HG02973 (cell line): Measurements from ENCODE around the gene DCAF12.
"Not testable (repeated sequence)": the region's sequence is repeated elsewhere in the genome, so short reads cannot be mapped to it uniquely, and the experiment has no call there.

Experiments used
- ATAC-seq: cut with Tn5 transposase; IDR thresholded peaks from one replicate; pipeline ENCODE4 v1.9.1; 2021; ENCODE audit warnings: moderate library complexity; ENCODE audit not compliant: unreplicated experiment

Gene DCAF12

DNA sequence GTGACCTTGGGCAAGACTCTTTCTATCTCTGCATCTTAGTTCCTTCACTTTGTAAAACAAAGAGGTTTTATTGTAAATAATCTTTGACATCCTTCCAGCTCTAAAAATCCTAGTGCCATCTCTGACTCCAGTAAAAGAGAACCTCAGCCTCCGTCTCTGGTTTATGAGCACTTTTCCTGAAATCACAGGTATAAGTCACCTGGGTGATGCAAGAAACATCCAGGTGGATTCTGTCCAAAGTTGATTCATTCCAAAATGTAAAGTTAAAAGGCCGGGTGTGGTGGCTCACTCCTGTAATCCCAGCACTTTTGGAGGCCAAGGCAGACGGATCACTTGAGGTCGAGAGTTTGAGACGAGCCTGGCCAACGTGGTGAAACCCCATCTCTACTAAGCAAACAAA lies 56.7 kb downstream of the DCAF12 start:
- no peak for ATAC-seq

DNA sequence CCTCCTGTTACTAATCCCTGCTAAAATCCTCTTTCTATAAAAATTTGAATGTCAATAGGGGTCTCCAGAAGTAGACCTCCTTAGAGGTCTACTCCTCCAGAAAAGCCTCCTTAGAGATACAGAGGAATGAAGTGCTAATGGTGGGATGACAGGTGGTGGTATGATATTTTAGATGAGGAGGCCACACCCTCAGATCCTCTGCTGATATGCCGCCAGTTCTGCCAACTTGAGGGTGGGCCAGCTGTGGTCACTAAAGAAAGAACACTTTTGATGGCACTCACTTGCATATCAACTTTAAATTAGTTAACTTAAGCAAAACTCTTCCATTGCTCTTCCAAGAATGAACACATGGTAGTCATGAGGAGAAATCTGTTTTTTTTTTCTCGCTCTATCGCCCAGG lies 61.0 kb downstream of the DCAF12 start:
- ATAC-seq = no peak

DNA sequence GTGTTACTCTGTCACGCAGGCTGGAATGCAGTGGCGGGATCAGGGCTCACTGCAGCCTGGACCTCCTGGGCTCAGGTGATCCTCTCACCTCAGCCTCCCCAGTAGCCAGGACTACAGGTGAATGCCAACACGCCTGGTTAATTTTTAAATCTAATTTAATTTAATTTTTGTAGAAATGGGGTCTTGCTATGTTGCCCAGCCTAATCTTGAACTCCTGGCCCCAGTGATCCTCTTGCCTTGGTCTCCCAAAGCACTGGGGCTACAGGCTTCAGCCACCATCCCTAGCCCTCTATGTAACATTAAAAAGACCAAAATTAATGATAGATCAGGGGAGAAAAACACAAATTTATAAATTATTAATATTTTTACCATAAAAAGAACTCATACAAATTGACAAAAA lies 66.5 kb downstream of the DCAF12 start:
- no peak for ATAC-seq

DNA sequence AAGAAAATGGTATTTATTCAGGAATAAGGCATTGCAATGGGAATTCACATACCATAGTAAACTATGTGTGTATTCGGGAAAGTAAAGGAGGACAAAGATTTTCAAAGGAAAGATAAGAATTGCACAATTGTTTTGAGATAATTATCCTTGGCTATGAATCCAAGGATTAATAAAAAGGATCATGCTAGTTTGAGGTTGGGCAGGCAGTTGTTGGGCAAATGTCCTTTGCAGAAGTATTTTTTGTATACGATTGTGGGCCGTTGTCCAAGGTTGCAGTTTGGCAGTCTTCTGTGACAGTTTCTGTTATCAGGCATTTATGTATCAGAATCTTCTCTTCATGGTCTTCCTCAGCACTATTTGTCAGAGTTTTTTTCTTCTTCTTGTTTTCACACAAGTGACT lies 67.2 kb downstream of the DCAF12 start:
- no peak for ATAC-seq

DNA sequence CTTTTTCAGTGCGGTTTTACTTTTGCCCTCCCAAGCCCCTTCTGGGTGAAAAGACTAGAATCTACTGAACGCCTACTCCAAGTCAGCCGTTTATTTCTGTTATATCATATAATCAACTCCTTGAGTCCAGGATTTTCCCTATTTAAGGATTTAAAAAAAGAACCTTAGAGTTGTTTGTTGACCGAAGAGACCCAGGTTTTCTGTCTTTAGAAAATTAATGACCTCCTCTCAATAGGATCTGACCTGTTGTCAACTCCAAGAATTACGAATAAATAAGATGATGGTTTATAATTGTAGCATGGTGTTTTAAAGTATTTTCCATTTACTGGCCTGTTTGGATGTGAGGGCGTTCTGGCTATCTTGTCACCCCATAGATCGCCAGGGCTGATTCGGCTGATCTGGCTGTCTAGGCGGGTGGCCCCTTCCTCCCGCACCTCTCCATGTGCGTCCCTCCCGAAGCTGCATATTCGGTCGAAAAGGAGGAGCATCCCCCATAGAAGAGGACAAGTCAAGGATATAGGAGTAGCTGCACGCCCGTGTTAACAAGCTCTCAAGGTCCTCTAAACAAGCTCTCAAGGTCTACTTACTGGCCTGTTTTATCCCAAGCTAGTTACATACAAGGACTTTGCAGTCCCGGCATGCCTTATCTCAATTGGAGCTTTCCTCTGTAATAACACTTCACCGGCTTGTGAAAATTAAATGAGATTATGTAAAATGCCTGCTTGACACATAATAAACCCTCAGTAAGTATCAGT lies 76.7 kb downstream of the DCAF12 start:
- no peak for ATAC-seq

DNA sequence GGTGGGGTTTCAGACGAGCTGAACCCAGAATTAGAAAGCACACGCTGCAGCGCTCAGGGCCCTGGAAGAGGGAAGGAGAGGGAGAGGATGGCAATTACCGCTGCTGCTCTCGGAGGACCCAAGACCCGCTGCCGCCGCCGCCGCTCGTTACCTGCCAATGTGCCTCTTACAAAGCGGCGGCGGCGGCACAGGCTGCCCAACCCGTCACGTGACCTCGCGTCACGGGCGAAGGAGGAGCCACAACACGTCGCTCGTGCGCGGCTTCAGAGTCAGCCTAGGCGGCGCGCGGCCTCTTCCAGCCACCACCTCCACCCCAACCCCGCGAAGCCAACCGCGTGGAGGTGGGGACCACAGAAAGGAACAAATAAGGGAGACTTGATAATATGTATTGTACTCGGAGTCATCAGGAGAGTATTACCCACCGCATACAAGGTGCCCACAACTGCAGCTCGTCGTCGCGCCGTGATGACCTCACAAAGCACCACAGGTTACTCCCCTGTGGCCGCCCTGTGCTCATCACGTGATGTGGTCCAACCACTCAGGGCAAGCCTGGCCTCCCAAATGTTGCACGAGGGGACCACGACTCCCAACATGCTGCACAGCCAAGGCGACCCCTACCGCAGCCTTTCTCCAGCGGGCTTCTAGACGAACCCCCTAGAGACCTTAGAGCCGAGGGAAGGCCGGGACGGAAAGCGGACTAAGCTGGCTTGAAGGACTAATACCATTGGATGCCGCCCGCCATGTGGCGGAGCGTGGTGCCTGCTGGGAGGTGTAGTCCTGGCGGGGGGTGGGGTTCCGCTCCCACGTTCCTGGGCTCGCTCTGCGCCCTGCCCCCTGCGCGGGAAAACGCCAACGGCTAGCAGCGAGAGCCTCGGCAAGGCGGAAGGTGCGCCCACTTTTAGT lies 77.5 kb downstream of the DCAF12 start, which contains the start of gene UBAP2:
TSS of gene UBAP2 (minus strand) at position 161 of the 903 bp plus-strand sequence. CDS start 31,739 bp downstream, outside the sequence.
- peak; percentile 68 for ATAC-seq

DNA sequence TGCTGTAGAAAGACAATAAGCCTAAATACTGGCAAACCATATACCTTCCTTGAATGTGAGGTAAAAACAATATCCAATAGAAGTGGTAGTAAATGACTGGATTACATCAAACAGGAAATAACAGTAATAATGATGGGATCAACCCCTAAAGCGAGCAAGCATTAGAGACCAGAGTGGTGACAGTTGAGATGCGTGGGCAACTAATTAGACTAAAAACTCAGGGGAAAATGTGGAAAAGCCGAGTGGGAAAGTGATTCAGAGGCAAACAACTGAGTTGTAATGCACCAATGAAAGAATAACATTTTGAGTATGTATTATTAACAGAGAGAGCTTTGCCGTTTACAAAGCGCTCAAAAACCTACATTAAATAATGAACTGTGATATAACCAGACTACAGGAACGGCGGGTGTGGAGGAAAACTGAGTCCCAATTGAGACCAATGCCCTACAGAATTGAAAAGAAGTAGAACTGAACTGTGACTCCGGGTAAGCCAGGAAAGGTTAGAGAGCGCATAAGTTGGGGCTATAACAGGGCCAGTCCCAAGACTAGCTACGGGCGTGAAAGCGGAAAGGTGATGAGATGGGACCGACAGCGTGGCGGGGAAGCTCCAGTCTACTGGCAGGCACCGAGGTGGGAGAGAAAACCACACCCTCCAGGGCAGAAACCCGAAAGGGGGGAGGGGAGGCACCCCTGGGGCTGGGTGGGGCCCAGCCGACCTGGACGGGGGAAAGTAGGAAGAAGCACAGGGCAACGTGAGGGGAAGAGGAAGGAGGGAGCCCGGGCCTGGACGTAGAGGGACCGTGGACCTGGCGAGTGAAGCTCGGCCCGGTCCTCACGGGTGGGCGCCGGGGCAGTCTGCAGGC lies 78.4 kb downstream of the DCAF12 start:
- ATAC-seq = peak; percentile 24

DNA sequence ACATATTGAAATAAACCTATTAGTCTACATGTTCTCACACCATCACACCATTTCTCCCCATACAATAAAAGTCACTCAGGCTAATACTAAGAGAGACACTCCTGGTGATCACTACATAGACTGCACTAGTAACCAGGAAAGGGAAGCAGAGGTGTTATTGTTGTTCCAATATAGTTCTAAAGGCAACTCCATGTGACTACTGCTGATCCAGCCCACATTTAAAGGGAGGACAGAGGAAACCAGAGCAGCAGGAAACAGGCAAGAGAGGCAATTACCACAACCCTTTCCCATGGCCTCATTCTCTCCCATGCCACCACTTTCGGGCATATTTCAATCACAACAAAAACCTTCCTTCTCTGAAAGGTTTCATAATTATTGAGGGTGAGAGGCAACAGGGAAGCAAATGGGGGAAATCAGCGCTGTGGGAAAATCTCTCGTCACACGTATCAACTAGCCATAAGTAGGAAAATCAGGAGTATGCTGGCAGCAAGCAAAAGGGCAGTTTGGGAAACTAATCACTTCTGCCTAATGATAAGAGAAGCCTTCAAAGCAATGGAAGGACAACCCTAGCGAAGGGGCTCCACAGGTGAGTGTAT lies 79.6 kb downstream of the DCAF12 start:
- no peak for ATAC-seq

DNA sequence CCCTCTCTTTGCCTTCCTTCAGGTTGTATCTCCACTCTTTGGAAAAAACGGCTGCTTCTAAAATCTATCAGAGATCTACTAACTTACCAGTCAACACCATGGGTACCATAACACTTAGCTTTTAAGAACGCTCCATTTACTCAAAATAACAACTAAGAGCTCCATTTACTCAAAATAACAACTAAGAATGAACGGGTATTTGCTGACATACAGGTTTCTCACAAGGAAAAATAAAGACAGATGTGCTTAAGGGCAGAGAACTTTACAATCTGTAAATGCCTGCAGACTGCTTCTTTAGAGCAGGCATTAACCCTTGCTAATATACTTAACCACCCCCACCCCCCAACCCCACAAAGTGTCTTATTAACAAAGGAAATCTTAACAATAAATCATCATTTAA lies 80.6 kb downstream of the DCAF12 start:
- no peak for ATAC-seq

DNA sequence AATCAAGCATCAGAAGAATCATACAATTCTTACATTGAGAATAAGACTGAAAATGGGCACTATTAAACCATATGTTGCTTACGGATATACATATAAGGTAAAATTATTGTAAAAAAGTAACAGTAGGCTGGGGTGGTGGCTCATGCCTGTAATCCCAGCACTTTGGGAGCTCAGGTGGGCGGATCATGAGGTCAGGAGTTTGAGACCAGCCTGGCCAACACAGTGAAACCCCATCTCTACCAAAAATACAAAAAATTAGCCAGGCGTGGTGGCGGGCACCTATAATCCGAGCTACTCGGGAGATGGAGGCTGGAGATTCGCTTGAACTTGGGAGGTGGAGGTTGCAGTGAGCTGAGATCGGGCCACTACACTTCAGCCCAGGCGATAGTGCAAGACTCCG lies 84.4 kb downstream of the DCAF12 start:
- not testable (repeated sequence) for ATAC-seq

DNA sequence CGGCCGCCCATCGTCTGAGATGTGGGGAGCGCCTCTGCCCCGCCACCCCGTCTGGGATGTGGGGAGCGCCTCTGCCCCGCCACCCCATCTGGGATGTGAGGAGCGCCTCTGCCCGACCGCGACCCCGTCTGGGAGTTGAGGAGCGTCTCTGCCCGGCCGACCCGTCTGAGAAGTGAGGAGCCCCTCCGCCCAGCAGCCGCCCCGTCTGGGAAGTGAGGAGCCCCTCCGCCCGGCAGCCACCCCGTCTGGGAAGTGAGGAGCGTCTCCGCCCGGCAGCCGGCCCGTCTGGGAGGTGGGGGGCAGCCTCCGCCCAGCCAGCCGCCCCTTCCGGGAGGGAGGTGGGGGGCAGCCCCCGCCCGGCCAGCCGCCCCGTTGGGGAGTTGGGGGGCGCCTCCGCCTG lies 87.6 kb downstream of the DCAF12 start:
- not testable (repeated sequence) for ATAC-seq

DNA sequence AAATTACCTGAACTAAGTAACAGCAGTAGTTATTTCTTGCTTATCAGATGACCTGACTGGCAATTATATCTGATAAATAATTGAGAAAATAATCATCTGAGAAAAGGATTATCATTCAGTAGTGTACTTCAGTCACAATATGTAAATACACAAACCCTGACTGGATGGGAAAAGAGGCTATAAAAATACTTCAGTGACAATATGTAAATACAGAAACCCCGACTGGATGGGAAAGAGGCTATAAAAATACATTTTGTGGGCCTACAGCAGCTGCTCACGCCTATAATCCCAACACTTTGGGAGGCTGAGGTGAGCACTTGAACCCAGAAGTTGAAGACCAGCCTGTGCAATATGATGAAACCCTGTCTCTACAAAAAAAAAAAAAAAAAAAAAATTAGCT lies 88.9 kb downstream of the DCAF12 start:
- no peak for ATAC-seq

DNA sequence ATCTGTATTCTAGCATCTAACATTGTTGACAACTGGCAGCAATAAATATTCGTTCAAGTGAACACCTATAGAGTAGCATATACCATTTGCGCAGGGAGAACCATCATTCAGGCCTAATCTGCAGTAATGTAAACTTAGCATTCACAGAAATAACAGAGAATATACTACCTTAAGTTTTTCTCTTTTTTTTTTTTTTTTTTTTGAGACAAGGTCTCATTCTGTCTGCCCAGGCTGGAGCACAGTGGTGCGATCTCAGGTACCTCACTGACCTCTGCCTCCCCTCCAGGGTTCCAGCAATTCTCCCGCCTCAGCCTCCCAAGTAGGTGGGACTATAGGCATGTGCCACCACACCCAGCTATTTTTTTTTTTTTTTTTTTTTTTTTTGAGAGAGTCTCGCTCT lies 89.9 kb downstream of the DCAF12 start:
- no peak for ATAC-seq
